ENCODE data around the gene GNG13.

Gene GNG13

GRCh38 chr16:830871-831570 is 30.5 kb upstream of the GNG13 start:
- no peak overlapping the region for H3K4me3 ChIP-seq (replicated peaks; ENCODE audit: low read depth, low read length)
- TF ChIP-seq CTCF (IDR thresholded peaks at IDR 0.05; ENCODE audit: low read length, missing control alignments): no peak

GRCh38 chr16:830107-830870 is 29.8 kb upstream of the GNG13 start:
- H3K4me3 ChIP-seq (replicated peaks; ENCODE audit: low read depth, low read length): no peak overlapping the region
- DNase-seq (ENCODE audit: low read depth): no peak
- no peak for TF ChIP-seq CTCF (IDR thresholded peaks at IDR 0.05; ENCODE audit: low read length, missing control alignments)

More at GRCh38 chr16:830871-831570, 30.5 kb upstream of the GNG13 start:
- DNase-seq (ENCODE audit: low read depth): no peak

GRCh38 chr16:828891-829290 is 28.4 kb upstream of the GNG13 start:
- no peak for TF ChIP-seq CTCF (IDR thresholded peaks at IDR 0.05; ENCODE audit: low read length, missing control alignments)
- no peak for DNase-seq (ENCODE audit: low read depth)
- H3K4me3 ChIP-seq (replicated peaks; ENCODE audit: low read depth, low read length): no peak overlapping the region

GRCh38 chr16:827513-827912 is 27.0 kb upstream of the GNG13 start:
- no peak for TF ChIP-seq CTCF (IDR thresholded peaks at IDR 0.05; ENCODE audit: low read length, missing control alignments)
- no peak for DNase-seq (ENCODE audit: low read depth)
- H3K4me3 ChIP-seq (replicated peaks; ENCODE audit: low read depth, low read length): no peak overlapping the region

GRCh38 chr16:825341-826061 is 25.0 kb upstream of the GNG13 start:
- DNase-seq (ENCODE audit: low read depth): no peak
- H3K4me3 ChIP-seq (replicated peaks; ENCODE audit: low read depth, low read length): no peak overlapping the region
- TF ChIP-seq CTCF (IDR thresholded peaks at IDR 0.05; ENCODE audit: low read length, missing control alignments): no peak

- DNase-seq (ENCODE audit: low read depth): no peak
- TF ChIP-seq CTCF (IDR thresholded peaks at IDR 0.05; ENCODE audit: low read length, missing control alignments): no peak
- no peak overlapping the region for H3K4me3 ChIP-seq (replicated peaks; ENCODE audit: low read depth, low read length)
These were observed 24.1 kb upstream of the GNG13 start for GRCh38 chr16:824601-825000.
